Measurements from ENCODE around the gene CCDC91. TPM values are rescaled to one million over a fixed set of nuclear protein-coding genes. Genes with fewer than 3 reads are reported as not detected.

The CCDC91 gene
- total RNA-seq, 1 donor from 2014 or later, result 76.6 TPM

- no peak for TF ChIP-seq CTCF (IDR thresholded peaks at IDR 0.05)
- TF ChIP-seq POLR2A (IDR thresholded peaks at IDR 0.05), result no peak
- no peak for TF ChIP-seq POLR2AphosphoS5 (IDR thresholded peaks at IDR 0.05; ENCODE audit: insufficient read depth in 1 of 2, low read depth in 1 of 2)
- H3K9me3 ChIP-seq, result no peaks in the 10 kb centered on the region
- intact Hi-C loops (cut with DNase I), result no loop called here
- H3K4me3 ChIP-seq, result no peak overlapping the region
- peaks cover 27% of the 10 kb centered on the region for H3K4me1 ChIP-seq
- no peaks in the 10 kb centered on the region for H3K36me3 ChIP-seq
- H3K27me3 ChIP-seq, result no peaks in the 10 kb centered on the region
- H3K27ac ChIP-seq, result no peak overlapping the region
- DNase-seq (ENCODE audit: extremely low spot score in 2 of 2), result no peak
Measured at GRCh38 chr12:28234444-28234843, 44.2 kb downstream of the CCDC91 start.

- intact Hi-C loops (cut with DNase I), result no loop called here
- no peaks in the 10 kb centered on the region for H3K27me3 ChIP-seq
- no peaks in the 10 kb centered on the region for H3K9me3 ChIP-seq
- H3K27ac ChIP-seq, result no peak overlapping the region
- DNase-seq (ENCODE audit: extremely low spot score in 2 of 2), result no peak
- H3K4me3 ChIP-seq, result no peak overlapping the region
- peaks cover 27% of the 10 kb centered on the region for H3K4me1 ChIP-seq
- no peaks in the 10 kb centered on the region for H3K36me3 ChIP-seq
- TF ChIP-seq POLR2AphosphoS5 (IDR thresholded peaks at IDR 0.05; ENCODE audit: insufficient read depth in 1 of 2, low read depth in 1 of 2) (no peak), CTCF (IDR thresholded peaks at IDR 0.05) (no peak), POLR2A (IDR thresholded peaks at IDR 0.05) (no peak)
Measured at GRCh38 chr12:28235015-28235414, 44.8 kb downstream of the CCDC91 start.

- no peak overlapping the region for H3K27ac ChIP-seq
- no peaks in the 10 kb centered on the region for H3K9me3 ChIP-seq
- DNase-seq (ENCODE audit: extremely low spot score in 2 of 2), result no peak
- no peaks in the 10 kb centered on the region for H3K36me3 ChIP-seq
- TF ChIP-seq CTCF (IDR thresholded peaks at IDR 0.05), result no peak
- no peak for TF ChIP-seq POLR2AphosphoS5 (IDR thresholded peaks at IDR 0.05; ENCODE audit: insufficient read depth in 1 of 2, low read depth in 1 of 2)
- no peak for TF ChIP-seq POLR2A (IDR thresholded peaks at IDR 0.05)
- no peaks in the 10 kb centered on the region for H3K27me3 ChIP-seq
- no peak overlapping the region for H3K4me3 ChIP-seq
- peaks cover 20% of the 10 kb centered on the region for H3K4me1 ChIP-seq
- intact Hi-C loops (cut with DNase I), result no loop called here
Measured at GRCh38 chr12:28235985-28236384, 45.7 kb downstream of the CCDC91 start.

- no peak for TF ChIP-seq POLR2A (IDR thresholded peaks at IDR 0.05)
- TF ChIP-seq CTCF (IDR thresholded peaks at IDR 0.05), result no peak
- no peak for TF ChIP-seq POLR2AphosphoS5 (IDR thresholded peaks at IDR 0.05; ENCODE audit: insufficient read depth in 1 of 2, low read depth in 1 of 2)
- Histone ChIP-seq H3K36me3 (no peaks in the 10 kb centered on the region), H3K27me3 (no peaks in the 10 kb centered on the region), H3K4me1 (peaks cover 10% of the 10 kb centered on the region), H3K27ac (no peak overlapping the region), H3K9me3 (no peaks in the 10 kb centered on the region), H3K4me3 (no peak overlapping the region)
- intact Hi-C loops (cut with DNase I), result no loop called here
- no peak for DNase-seq (ENCODE audit: extremely low spot score in 2 of 2)
Measured at GRCh38 chr12:28237423-28237822, 47.2 kb downstream of the CCDC91 start.

GRCh38 chr12:28239918-28240317 is 49.7 kb downstream of the CCDC91 start:
- TF ChIP-seq POLR2AphosphoS5 (IDR thresholded peaks at IDR 0.05; ENCODE audit: insufficient read depth in 1 of 2, low read depth in 1 of 2) (no peak), CTCF (IDR thresholded peaks at IDR 0.05) (no peak), POLR2A (IDR thresholded peaks at IDR 0.05) (no peak)
- no peaks in the 10 kb centered on the region for H3K9me3 ChIP-seq
- H3K27me3 ChIP-seq, result no peaks in the 10 kb centered on the region
- no peak overlapping the region for H3K27ac ChIP-seq
- H3K36me3 ChIP-seq, result no peaks in the 10 kb centered on the region
- no peak for DNase-seq (ENCODE audit: extremely low spot score in 2 of 2)
- H3K4me1 ChIP-seq, result peaks cover 2% of the 10 kb centered on the region
- H3K4me3 ChIP-seq, result no peak overlapping the region
- intact Hi-C loops (cut with DNase I), result no loop called here

Measured in vagina (tissue), 2 donors.